HL-60 (cell line): ENCODE results near the gene SLC26A8.

Experiments used
- DNase-seq, 2 experiments: peaks; one replicate each; pipeline ENCODE4 v3.0.0-alpha.2; 2010 to 2020; ENCODE audit warnings: low read depth in 1 of 2, low spot score in 1 of 2
- H3K27ac ChIP-seq: fragments of 250-450 bp; sonication (Bioruptor Pico); replicated peaks from 2 replicates; pipeline ENCODE4 v1.5.1; 2020; ENCODE audit warnings: mild to moderate bottlenecking, moderate library complexity
- H3K27me3 ChIP-seq: fragments of 250-450 bp; sonication (Bioruptor Pico); 2 replicates; pipeline ENCODE4 v1.5.1; 2021; ENCODE audit warnings: mild to moderate bottlenecking, moderate library complexity; ENCODE audit not compliant: insufficient read depth, poor library complexity, severe bottlenecking
- H3K4me3 ChIP-seq: replicated peaks from 2 replicates; pipeline ENCODE4 v1.5.1; 2011; ENCODE audit warnings: mild to moderate bottlenecking, control low read depth, low read length; ENCODE audit not compliant: insufficient read depth
- GABPA ChIP-seq: IDR thresholded peaks from 2 replicates; pipeline ENCODE4 v1.6.1; 2012; ENCODE audit warnings: low read depth
- POLR2AphosphoS5 ChIP-seq: IDR thresholded peaks from 2 replicates; pipeline ENCODE4 v1.6.1; 2012; ENCODE audit warnings: low read depth
- SPI1 ChIP-seq: IDR thresholded peaks from 2 replicates; pipeline ENCODE4 v1.6.1; 2012; ENCODE audit warnings: low read depth, mild to moderate bottlenecking, borderline replicate concordance
- TF ChIP-seq, protein P1 (sequence below): IDR thresholded peaks from 2 replicates; pipeline ENCODE4 v1.6.1; 2012; ENCODE audit warnings: low read depth; ENCODE audit not compliant: insufficient replicate concordance
- TF ChIP-seq, protein P2 (sequence below): IDR thresholded peaks from one replicate; pipeline ENCODE4 v1.5.1; 2011; ENCODE audit warnings: low read length, control low read depth, inconsistent platforms; ENCODE audit not compliant: insufficient read depth

The SLC26A8 gene

GRCh38 chr6:35895560-35895959 is 128.9 kb downstream of the SLC26A8 start:
- H3K27ac ChIP-seq, result no peak overlapping the region
- H3K4me3 ChIP-seq, result no peak overlapping the region
- TF ChIP-seq SPI1, result no peak
- no peak for TF ChIP-seq GABPA
- no peak for TF ChIP-seq POLR2AphosphoS5
- TF ChIP-seq, protein P1, sequence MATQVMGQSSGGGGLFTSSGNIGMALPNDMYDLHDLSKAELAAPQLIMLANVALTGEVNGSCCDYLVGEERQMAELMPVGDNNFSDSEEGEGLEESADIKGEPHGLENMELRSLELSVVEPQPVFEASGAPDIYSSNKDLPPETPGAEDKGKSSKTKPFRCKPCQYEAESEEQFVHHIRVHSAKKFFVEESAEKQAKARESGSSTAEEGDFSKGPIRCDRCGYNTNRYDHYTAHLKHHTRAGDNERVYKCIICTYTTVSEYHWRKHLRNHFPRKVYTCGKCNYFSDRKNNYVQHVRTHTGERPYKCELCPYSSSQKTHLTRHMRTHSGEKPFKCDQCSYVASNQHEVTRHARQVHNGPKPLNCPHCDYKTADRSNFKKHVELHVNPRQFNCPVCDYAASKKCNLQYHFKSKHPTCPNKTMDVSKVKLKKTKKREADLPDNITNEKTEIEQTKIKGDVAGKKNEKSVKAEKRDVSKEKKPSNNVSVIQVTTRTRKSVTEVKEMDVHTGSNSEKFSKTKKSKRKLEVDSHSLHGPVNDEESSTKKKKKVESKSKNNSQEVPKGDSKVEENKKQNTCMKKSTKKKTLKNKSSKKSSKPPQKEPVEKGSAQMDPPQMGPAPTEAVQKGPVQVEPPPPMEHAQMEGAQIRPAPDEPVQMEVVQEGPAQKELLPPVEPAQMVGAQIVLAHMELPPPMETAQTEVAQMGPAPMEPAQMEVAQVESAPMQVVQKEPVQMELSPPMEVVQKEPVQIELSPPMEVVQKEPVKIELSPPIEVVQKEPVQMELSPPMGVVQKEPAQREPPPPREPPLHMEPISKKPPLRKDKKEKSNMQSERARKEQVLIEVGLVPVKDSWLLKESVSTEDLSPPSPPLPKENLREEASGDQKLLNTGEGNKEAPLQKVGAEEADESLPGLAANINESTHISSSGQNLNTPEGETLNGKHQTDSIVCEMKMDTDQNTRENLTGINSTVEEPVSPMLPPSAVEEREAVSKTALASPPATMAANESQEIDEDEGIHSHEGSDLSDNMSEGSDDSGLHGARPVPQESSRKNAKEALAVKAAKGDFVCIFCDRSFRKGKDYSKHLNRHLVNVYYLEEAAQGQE, result no peak
- TF ChIP-seq, protein P2, sequence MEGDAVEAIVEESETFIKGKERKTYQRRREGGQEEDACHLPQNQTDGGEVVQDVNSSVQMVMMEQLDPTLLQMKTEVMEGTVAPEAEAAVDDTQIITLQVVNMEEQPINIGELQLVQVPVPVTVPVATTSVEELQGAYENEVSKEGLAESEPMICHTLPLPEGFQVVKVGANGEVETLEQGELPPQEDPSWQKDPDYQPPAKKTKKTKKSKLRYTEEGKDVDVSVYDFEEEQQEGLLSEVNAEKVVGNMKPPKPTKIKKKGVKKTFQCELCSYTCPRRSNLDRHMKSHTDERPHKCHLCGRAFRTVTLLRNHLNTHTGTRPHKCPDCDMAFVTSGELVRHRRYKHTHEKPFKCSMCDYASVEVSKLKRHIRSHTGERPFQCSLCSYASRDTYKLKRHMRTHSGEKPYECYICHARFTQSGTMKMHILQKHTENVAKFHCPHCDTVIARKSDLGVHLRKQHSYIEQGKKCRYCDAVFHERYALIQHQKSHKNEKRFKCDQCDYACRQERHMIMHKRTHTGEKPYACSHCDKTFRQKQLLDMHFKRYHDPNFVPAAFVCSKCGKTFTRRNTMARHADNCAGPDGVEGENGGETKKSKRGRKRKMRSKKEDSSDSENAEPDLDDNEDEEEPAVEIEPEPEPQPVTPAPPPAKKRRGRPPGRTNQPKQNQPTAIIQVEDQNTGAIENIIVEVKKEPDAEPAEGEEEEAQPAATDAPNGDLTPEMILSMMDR, result no peak
- DNase-seq, result no peak
- H3K27me3 ChIP-seq, result no peaks in the 10 kb centered on the region

- TF ChIP-seq POLR2AphosphoS5 (no peak), SPI1 (no peak), GABPA (no peak)
- TF ChIP-seq, protein P2, result no peak
- TF ChIP-seq, protein P1, result no peak
- Histone ChIP-seq H3K4me3 (no peak overlapping the region), H3K27me3 (no peaks in the 10 kb centered on the region), H3K27ac (no peak overlapping the region)
- no peak for DNase-seq
These were observed 129.7 kb downstream of the SLC26A8 start for GRCh38 chr6:35894776-35895175.
